Jurkat, Clone E6-1 (cell line): ENCODE results near the gene DYNC2I2. TPM values are rescaled to one million over a fixed set of nuclear protein-coding genes. Genes with fewer than 3 reads are reported as not detected.
"Not testable (repeated sequence)": the region's sequence is repeated elsewhere in the genome, so short reads cannot be mapped to it uniquely, and the experiment has no call there.

ENCODE experiments used
- DNase-seq: peaks from one replicate; pipeline ENCODE4 v3.0.0-alpha.2; 2011; ENCODE audit warnings: low read depth, low spot score
- H3K4me3 ChIP-seq: 2 replicates; pipeline ENCODE4 v1.5.1; 2011; ENCODE audit warnings: mild to moderate bottlenecking, low read length, control low read depth, moderate library complexity
- polyA plus RNA-seq: library from polyadenylated mRNA; unstranded; fragments of >200 nt; gene quantifications from one replicate; pipeline ENCODE4 v1.2.1, GENCODE V29; 2012; ENCODE audit warnings: missing spikeins; ENCODE audit not compliant: insufficient read length, insufficient read depth

Gene DYNC2I2
- 123 TPM for polyA plus RNA-seq

- peak within 1 kb of the TSS; percentile 85 for H3K4me3 ChIP-seq
- DNase-seq, result peak; percentile 90
Observed at GRCh38 chr9:128656416-128657343, at the start of gene DYNC2I2. DYNC2I2 (minus strand) TSS chr9:128656847; CDS start chr9:128656726, 121 bp downstream.

GRCh38 chr9:128706045-128706444 lies 49.4 kb upstream of the DYNC2I2 start:
- no peak for DNase-seq
- no peak overlapping the region for H3K4me3 ChIP-seq

DNA sequence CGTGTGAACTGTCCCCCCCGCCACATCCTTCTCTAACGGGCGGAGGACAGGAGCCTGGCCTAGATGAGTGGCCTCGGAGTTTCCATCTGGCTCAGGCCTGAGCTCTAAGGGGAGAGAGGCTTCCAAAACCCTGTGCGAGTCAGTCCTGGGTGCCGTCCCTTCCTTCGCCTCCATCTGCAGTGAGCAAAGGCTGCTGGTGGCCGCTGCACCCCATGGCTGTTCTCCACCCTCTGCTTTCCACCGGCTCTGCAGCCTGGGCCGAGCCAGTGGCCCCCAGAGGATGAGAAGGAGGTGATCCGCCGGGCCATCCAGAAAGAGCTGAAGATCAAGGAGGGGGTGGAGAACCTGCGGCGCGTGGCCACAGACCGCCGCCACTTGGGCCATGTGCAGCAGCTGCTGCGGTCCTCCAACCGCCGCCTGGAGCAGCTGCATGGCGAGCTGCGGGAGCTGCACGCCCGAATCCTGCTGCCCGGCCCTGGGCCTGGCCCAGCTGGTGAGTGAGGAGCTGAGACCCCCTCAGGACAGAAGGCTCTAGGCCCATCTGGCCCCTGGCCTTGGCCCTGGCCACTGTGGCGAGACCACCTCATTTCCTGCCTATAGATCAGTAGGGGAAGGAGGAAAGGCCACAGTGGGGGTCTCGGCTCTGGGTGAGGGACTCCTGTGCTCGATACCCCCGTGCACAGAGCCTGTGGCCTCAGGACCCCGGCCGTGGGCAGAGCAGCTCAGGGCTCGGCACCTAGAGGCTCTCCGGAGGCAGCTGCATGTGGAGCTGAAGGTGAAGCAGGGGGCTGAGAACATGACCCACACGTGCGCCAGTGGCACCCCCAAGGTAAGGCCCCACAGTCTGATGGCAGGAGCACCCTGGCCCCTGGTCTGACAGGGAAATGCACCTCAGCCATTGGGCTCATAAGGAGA lies 48.7 kb upstream of the DYNC2I2 start:
- no peak overlapping the region for H3K4me3 ChIP-seq
- DNase-seq, result no peak

GRCh38 chr9:128704356-128704670 lies 47.7 kb upstream of the DYNC2I2 start:
- no peak for DNase-seq
- no peak overlapping the region for H3K4me3 ChIP-seq

GRCh38 chr9:128703616-128704355 lies 47.1 kb upstream of the DYNC2I2 start:
- DNase-seq, result no peak
- no peak overlapping the region for H3K4me3 ChIP-seq

GRCh38 chr9:128702949-128703615 lies 46.4 kb upstream of the DYNC2I2 start:
- no peak for DNase-seq

DNA sequence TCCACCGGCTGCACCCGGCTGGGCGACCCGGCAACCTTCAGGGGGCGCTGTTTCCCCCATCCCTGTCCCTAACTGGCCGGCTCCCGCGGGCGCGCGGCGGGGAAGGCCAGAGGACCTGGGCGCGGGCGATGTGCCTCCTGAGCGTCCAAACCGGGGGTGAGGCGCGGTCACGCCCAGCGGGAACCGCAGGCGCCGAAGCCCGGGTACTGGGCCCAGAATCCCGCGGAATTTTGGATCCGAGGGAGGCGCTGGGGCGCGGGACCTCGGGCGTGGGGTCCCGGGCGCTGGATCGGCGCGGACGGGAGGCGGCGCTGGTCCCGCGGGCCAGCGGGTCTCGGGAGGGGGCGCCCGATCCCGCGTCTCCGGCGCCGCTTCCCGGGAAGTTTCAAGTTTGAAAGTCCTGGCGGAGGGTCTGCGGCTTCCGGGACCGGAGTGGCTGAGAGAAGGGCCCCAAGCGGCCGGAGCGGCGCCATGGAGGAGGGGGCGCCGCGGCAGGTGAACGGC lies 45.9 kb upstream of the DYNC2I2 start, which contains the start of gene PKN3:
Gene PKN3, plus strand, starts transcription at position 59 of the 504 bp plus-strand sequence. Its CDS starts 413 bp downstream, at position 472.
- no peak for DNase-seq
- peak within 1 kb of the TSS; percentile 55 for H3K4me3 ChIP-seq

More at GRCh38 chr9:128702949-128703615, 46.4 kb upstream of the DYNC2I2 start:
- peak overlapping the region; percentile 55; the same call in 1 of the 2 replicates for H3K4me3 ChIP-seq

DNA sequence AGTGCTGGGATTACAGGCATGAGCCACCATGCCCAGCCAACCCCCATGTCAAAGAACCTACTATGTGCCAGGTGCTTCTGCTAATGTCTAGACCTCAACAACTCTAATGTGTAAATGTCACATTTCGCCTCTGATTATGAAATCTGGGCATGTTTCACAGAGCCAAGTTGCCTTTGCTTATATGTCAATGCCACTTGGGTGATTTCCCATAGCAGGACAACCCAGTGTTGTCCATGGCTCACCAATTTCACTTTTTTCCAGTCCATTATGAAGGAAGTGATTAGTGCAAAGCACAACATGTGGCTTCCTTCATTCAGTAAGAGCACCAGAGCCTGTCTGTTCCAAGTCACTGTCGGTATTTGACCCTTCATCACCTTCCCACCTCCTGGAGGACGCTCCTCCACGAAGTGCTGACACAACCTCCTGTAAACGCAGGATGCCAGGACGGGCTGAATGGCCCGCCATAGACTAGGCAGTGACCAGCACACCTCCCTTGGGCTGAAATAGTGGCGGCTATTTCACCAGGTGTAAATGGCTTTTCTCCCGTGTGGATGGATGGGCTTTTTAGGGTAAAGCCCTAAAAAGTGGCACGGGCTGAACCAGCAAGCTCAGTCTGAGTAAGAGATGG lies 44.7 kb upstream of the DYNC2I2 start:
- DNase-seq, result no peak
- H3K4me3 ChIP-seq, result no peak overlapping the region; the same call in 1 of the 2 replicates

DNA sequence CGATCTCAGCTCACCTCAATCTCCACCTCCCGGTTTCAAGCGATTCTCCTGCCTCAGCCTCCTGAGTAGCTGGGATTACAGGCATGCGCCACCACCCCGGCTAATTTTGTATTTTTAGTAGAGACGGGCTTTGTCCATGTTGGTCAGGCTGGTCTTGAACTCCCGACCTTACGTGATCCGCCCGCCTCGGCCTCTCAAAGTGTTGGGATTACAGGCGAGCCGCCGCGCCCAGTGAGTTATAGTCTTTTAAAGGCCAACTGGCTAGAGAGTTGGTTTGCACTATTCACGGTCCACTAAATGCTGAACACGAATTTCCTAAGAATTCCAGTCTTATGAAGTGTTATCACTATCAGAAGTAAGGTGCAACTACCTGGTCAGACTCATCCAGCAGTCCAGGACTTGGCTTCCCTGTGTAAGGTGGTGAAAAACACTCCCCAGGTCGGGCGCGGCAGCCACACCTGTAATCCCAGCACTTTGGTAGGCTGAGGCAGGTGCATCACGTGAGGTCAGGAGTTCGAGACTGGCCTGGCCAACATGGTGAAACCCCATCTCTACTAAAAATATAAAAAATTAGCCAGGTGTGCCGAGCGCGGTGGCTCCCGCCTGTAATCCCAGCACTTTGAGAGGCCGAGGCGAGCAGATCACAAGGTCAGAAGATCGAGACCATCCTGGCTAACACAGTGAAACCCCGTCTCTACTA lies 42.6 kb upstream of the DYNC2I2 start:
- H3K4me3 ChIP-seq, DNase-seq: not testable (repeated sequence)

- DNase-seq, result no peak
- H3K4me3 ChIP-seq, result no peak overlapping the region
Observed at GRCh38 chr9:128696923-128697707, 40.5 kb upstream of the DYNC2I2 start.

GRCh38 chr9:128694344-128694743 lies 37.7 kb upstream of the DYNC2I2 start:
- DNase-seq, result no peak
- H3K4me3 ChIP-seq, result no peak overlapping the region

- H3K4me3 ChIP-seq, DNase-seq: not testable (repeated sequence)
Observed at GRCh38 chr9:128693738-128694137, 37.1 kb upstream of the DYNC2I2 start.

GRCh38 chr9:128690684-128691034 lies 34.0 kb upstream of the DYNC2I2 start:
- peak overlapping the region; percentile 81 for H3K4me3 ChIP-seq
- no peak for DNase-seq

DNA sequence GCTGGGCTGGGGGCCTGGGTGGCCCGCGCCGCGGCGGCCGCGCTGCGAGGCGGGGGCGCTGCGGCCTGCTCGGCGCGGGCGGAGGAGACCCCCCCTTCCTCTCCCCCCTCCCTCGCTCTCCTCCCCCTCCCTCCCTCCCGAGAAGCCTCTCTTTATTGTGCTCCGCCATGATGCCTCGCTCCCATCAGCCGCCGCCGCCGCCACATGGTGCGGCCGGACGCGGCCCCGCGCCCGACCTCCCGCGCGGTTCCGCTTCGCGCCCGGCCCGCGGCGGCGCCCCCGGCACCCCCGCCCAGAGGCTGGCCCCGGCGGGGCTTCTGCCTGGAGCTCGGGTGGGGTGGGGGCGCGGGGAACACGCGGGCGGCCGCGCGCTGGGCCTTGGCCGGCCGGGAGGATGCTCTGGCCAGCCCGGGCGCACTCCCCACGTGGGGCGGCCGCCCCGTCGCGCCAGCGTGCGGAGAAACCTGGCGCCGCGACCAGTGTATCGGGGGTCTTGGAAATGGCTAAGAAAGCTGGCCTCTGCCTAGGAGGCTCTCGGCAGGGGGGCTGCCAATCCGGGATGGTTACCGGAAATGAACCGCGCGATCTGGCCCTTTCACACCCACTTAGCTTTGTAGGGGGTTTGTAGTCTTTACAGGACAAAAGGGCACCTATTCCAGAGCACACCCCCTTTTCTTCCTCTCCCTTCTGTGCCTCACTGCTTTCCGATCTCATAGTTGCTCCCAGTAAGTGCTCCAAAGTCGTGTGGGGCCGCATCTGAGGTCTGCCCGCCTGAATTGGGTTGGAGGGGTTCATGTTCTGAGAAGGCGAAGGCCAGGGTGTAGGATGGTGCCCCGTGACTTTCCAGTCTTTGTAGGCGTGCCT lies 33.4 kb upstream of the DYNC2I2 start:
- peak; percentile 56 for DNase-seq
- H3K4me3 ChIP-seq, result peak overlapping the region; percentile 81

- H3K4me3 ChIP-seq, result peak overlapping the region; percentile 52
- no peak for DNase-seq
Observed at GRCh38 chr9:128689293-128689774, 32.7 kb upstream of the DYNC2I2 start.
